HCT116 (cell line): ENCODE data around the gene ABCC1. TPM values are rescaled to one million over a fixed set of nuclear protein-coding genes. Genes with fewer than 3 reads are reported as not detected.

Experiments used
- ATAC-seq: fragments of 200-7000 bp; cut with Tn5 transposase; 2 replicates; pipeline ENCODE4 v1.9.1; 2020; ENCODE audit warnings: mild to moderate bottlenecking, moderate library complexity
- BruUV-seq: library from RNA; stranded (reverse); fragments of 400-500 nt; replicated peaks from 2 replicates; lab custom pipeline; 2021; lab: Mats Ljungman, UMichigan
- CTCF ChIA-PET: fragments of 300-600 bp; sonication (Branson Sonifier 250); formaldehyde crosslinking; loops from one replicate; lab custom pipeline; 2021; ENCODE audit warnings: antibody characterized with exemption; lab: Charles Lee
- POLR2A ChIA-PET: fragments of 300-600, 350-600 bp; sonication (Branson Sonifier 250); formaldehyde crosslinking; loops from one replicate; lab custom pipeline; 2021; ENCODE audit warnings: antibody characterized with exemption; lab: Charles Lee
- RAD21 ChIA-PET, 2 experiments: fragments of 300-600 bp; sonication (Branson Sonifier 250); formaldehyde crosslinking; loops; one replicate each; lab custom pipeline; 2023; ENCODE audit warnings: low total read pairs in 2 of 2; ENCODE audit not compliant: uncharacterized antibody in 2 of 2, unreplicated experiment in 2 of 2, low non-redundant PET in 1 of 2; lab: Charles Lee
- DNase-seq: peaks from one replicate; pipeline ENCODE4 v3.0.0-alpha.2; 2010; ENCODE audit warnings: low read depth, low spot score
- H2AFZ ChIP-seq: fragments of 200-600 bp; shearing (Covaris generic), sonication (generic); 2 replicates; pipeline ENCODE4 v1.6.1; 2017; ENCODE audit warnings: low read depth, mixed run types, mixed read lengths, antibody characterized with exemption, low read length; ENCODE audit not compliant: poor library complexity, severe bottlenecking
- H3K27ac ChIP-seq: 2 replicates; pipeline ENCODE4 v1.5.1; 2012; ENCODE audit warnings: low read depth, low read length
- H3K27me3 ChIP-seq: fragments of 200-600 bp; sonication (generic); 2 replicates; pipeline ENCODE4 v1.6.1; 2016; ENCODE audit warnings: mixed run types, low read length, mixed read lengths; ENCODE audit not compliant: insufficient read depth
- H3K36me3 ChIP-seq, 2 experiments: fragments of 200-500 bp in 1 of 2; fragments of 200-600 bp in 1 of 2; sonication (Bioruptor generic) in 1 of 2; sonication (generic) in 1 of 2; 2 replicates each; pipeline versions ENCODE4 v1.5.1 to v1.6.1; 2014 to 2016; ENCODE audit warnings: low read length in 2 of 2, inconsistent platforms in 1 of 2, mixed read lengths in 1 of 2, mixed run types in 1 of 2; ENCODE audit not compliant: insufficient read depth in 2 of 2, control insufficient read depth in 1 of 2
- H3K4me1 ChIP-seq, 2 experiments: fragments of 200-600 bp in 1 of 2; sonication (generic) in 1 of 2; 2 replicates each; pipeline versions ENCODE4 v1.5.1 to v1.6.1; 2012 to 2017; ENCODE audit warnings: low read length in 2 of 2, inconsistent platforms in 1 of 2, mild to moderate bottlenecking in 1 of 2, mixed read lengths in 1 of 2, mixed run types in 1 of 2, moderate library complexity in 1 of 2; ENCODE audit not compliant: insufficient read depth in 2 of 2, control insufficient read depth in 1 of 2
- H3K4me2 ChIP-seq: fragments of 200-600 bp; sonication (generic); 2 replicates; pipeline ENCODE4 v1.6.1; 2017; ENCODE audit warnings: mixed run types, low read length, mixed read lengths
- H3K4me3 ChIP-seq, 2 experiments: fragments of 200-600 bp in 1 of 2; sonication (generic) in 1 of 2; replicated peaks in 1 of 2; 2 replicates each; pipeline ENCODE4 v1.5.1; 2011 to 2016; ENCODE audit warnings: low read length in 2 of 2, control low read depth in 1 of 2, low read depth in 1 of 2, mild to moderate bottlenecking in 1 of 2, mixed read lengths in 1 of 2, mixed run types in 1 of 2
- H3K79me2 ChIP-seq: fragments of 200-600 bp; sonication (generic); 2 replicates; pipeline ENCODE4 v1.6.1; 2017; ENCODE audit warnings: mild to moderate bottlenecking, mixed run types, low read length, moderate library complexity, mixed read lengths; ENCODE audit not compliant: insufficient read depth
- H3K9ac ChIP-seq: fragments of 200-600 bp; sonication (generic); 2 replicates; pipeline ENCODE4 v1.6.1; 2016; ENCODE audit warnings: low read length, mixed read lengths
- H3K9me2 ChIP-seq: fragments of 200-600 bp; sonication (generic), shearing (Covaris generic); 2 replicates; pipeline ENCODE4 v1.6.1; 2017; ENCODE audit warnings: mixed run types, mild to moderate bottlenecking, moderate library complexity; ENCODE audit not compliant: insufficient read depth
- H3K9me3 ChIP-seq, 2 experiments: fragments of 200-500 bp in 1 of 2; fragments of 200-600 bp in 1 of 2; sonication (Bioruptor generic) in 1 of 2; sonication (generic) in 1 of 2; 2 replicates each; pipeline ENCODE4 v1.6.1; 2014 to 2017; ENCODE audit warnings: low read length in 2 of 2, mixed read lengths in 2 of 2, inconsistent platforms in 1 of 2, low read depth in 1 of 2, mild to moderate bottlenecking in 1 of 2, mixed run types in 1 of 2, moderate library complexity in 1 of 2; ENCODE audit not compliant: control insufficient read depth in 1 of 2, insufficient read depth in 1 of 2
- H4K20me1 ChIP-seq: fragments of 200-600 bp; sonication (generic), shearing (Covaris generic); 2 replicates; pipeline ENCODE4 v1.6.1; 2017; ENCODE audit warnings: mixed run types, mild to moderate bottlenecking, moderate library complexity; ENCODE audit not compliant: insufficient read depth
- CBX3 ChIP-seq: IDR thresholded peaks from 2 replicates; pipeline ENCODE4 v1.6.1; 2012; ENCODE audit warnings: low read depth
- ELF1 ChIP-seq: IDR thresholded peaks from 2 replicates; pipeline ENCODE4 v1.6.1; 2012; ENCODE audit warnings: low read depth, borderline replicate concordance
- EZH2 ChIP-seq: fragments of 200-600 bp; sonication (generic); IDR thresholded peaks from 2 replicates; pipeline ENCODE4 v1.6.1; 2017; ENCODE audit warnings: antibody characterized with exemption, mixed run types
- EZH2phosphoT487 ChIP-seq: fragments of 200-600 bp; IDR thresholded peaks from 2 replicates; pipeline ENCODE4 v1.6.1; 2018; ENCODE audit warnings: antibody characterized with exemption, borderline replicate concordance
- FOSL1 ChIP-seq: IDR thresholded peaks from 2 replicates; pipeline ENCODE4 v1.6.1; 2012; ENCODE audit warnings: low read depth
- JUND ChIP-seq: IDR thresholded peaks from 2 replicates; pipeline ENCODE4 v1.6.1; 2012
- RAD21 ChIP-seq: IDR thresholded peaks from 2 replicates; pipeline ENCODE4 v1.6.1; 2012; ENCODE audit warnings: low read depth, mild to moderate bottlenecking
- SIN3A ChIP-seq: IDR thresholded peaks from 2 replicates; pipeline ENCODE4 v1.6.1; 2012; ENCODE audit warnings: low read depth
- SP1 ChIP-seq: IDR thresholded peaks from 2 replicates; pipeline ENCODE4 v1.6.1; 2012; ENCODE audit warnings: low read depth
- YY1 ChIP-seq: IDR thresholded peaks from 2 replicates; pipeline ENCODE4 v1.6.1; 2011; ENCODE audit warnings: low read length, low read depth, moderate library complexity, mild to moderate bottlenecking; ENCODE audit not compliant: insufficient replicate concordance; ENCODE audit errors: extremely low read depth
- ZFX ChIP-seq: fragments of 450-650 bp; IDR thresholded peaks from 2 replicates; pipeline ENCODE4 v1.6.1; 2017
- intact Hi-C: fragments of 100-400 bp; cut with micrococcal nuclease; formaldehyde crosslinking; loops from 2 replicates; pipeline ENCODE4 v1.10.0; 2022
- total RNA-seq: library from RNA; stranded (reverse); gene quantifications from one replicate; pipeline ENCODE4 v1.2.1, GENCODE V29; 2021; ENCODE audit not compliant: unreplicated experiment
- TF ChIP-seq, protein P1 (sequence below): IDR thresholded peaks from 2 replicates; pipeline ENCODE4 v1.6.1; 2012; ENCODE audit warnings: low read depth
- TF ChIP-seq, protein P2 (sequence below): IDR thresholded peaks from 2 replicates; pipeline ENCODE4 v1.6.1; 2012
- TF ChIP-seq, protein P3 (sequence below): IDR thresholded peaks from 2 replicates; pipeline ENCODE4 v1.6.1; 2012
- TF ChIP-seq, protein P4 (sequence below): IDR thresholded peaks from 2 replicates; pipeline ENCODE4 v1.6.1; 2011; ENCODE audit warnings: mild to moderate bottlenecking, low read length, moderate library complexity; ENCODE audit not compliant: insufficient replicate concordance; ENCODE audit errors: extremely low read depth

Gene ABCC1
- total RNA-seq, 1 experiment from 2014 or later = 61.9 TPM

GRCh38 chr16:16107839-16108238, 158.4 kb downstream of the ABCC1 start (continued):
- TF ChIP-seq CBX3 (no peak), RAD21 (no peak), JUND (no peak), SP1 (no peak)
- TF ChIP-seq, protein P1, sequence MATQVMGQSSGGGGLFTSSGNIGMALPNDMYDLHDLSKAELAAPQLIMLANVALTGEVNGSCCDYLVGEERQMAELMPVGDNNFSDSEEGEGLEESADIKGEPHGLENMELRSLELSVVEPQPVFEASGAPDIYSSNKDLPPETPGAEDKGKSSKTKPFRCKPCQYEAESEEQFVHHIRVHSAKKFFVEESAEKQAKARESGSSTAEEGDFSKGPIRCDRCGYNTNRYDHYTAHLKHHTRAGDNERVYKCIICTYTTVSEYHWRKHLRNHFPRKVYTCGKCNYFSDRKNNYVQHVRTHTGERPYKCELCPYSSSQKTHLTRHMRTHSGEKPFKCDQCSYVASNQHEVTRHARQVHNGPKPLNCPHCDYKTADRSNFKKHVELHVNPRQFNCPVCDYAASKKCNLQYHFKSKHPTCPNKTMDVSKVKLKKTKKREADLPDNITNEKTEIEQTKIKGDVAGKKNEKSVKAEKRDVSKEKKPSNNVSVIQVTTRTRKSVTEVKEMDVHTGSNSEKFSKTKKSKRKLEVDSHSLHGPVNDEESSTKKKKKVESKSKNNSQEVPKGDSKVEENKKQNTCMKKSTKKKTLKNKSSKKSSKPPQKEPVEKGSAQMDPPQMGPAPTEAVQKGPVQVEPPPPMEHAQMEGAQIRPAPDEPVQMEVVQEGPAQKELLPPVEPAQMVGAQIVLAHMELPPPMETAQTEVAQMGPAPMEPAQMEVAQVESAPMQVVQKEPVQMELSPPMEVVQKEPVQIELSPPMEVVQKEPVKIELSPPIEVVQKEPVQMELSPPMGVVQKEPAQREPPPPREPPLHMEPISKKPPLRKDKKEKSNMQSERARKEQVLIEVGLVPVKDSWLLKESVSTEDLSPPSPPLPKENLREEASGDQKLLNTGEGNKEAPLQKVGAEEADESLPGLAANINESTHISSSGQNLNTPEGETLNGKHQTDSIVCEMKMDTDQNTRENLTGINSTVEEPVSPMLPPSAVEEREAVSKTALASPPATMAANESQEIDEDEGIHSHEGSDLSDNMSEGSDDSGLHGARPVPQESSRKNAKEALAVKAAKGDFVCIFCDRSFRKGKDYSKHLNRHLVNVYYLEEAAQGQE = no peak

- ChIA-PET POLR2A (no interaction called here), RAD21 (no interaction called here), CTCF (no interaction called here)
- DNase-seq = no peak
- H3K9me2 ChIP-seq = no peaks in the 10 kb centered on the region
- BruUV-seq = no TSS peak
- no peak overlapping the region for H3K9ac ChIP-seq
- no peaks in the 10 kb centered on the region for H3K27me3 ChIP-seq
- no peak for ATAC-seq
- no peaks in the 10 kb centered on the region for H4K20me1 ChIP-seq
- no peak overlapping the region for H3K4me2 ChIP-seq
- intact Hi-C loops = no loop called here
- H3K27ac ChIP-seq = no peak overlapping the region
- no peaks in the 10 kb centered on the region for H3K4me1 ChIP-seq
- H3K79me2 ChIP-seq = no peaks in the 10 kb centered on the region
- peaks cover 34 to 47% of the 10 kb centered on the region in 2 experiments; a peak in 3 of 4 replicates for H3K36me3 ChIP-seq
- no peaks in the 10 kb centered on the region for H3K9me3 ChIP-seq
- H2AFZ ChIP-seq = no peak overlapping the region
- H3K4me3 ChIP-seq = no peak overlapping the region
- no peak for TF ChIP-seq ZFX
- TF ChIP-seq YY1 = no peak
- no peak for TF ChIP-seq RAD21
- no peak for TF ChIP-seq FOSL1
- TF ChIP-seq, protein P2, sequence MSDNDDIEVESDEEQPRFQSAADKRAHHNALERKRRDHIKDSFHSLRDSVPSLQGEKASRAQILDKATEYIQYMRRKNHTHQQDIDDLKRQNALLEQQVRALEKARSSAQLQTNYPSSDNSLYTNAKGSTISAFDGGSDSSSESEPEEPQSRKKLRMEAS = no peak
- no peak for TF ChIP-seq ELF1
- TF ChIP-seq, protein P3, sequence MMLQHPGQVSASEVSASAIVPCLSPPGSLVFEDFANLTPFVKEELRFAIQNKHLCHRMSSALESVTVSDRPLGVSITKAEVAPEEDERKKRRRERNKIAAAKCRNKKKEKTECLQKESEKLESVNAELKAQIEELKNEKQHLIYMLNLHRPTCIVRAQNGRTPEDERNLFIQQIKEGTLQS = no peak
- TF ChIP-seq, protein P4, sequence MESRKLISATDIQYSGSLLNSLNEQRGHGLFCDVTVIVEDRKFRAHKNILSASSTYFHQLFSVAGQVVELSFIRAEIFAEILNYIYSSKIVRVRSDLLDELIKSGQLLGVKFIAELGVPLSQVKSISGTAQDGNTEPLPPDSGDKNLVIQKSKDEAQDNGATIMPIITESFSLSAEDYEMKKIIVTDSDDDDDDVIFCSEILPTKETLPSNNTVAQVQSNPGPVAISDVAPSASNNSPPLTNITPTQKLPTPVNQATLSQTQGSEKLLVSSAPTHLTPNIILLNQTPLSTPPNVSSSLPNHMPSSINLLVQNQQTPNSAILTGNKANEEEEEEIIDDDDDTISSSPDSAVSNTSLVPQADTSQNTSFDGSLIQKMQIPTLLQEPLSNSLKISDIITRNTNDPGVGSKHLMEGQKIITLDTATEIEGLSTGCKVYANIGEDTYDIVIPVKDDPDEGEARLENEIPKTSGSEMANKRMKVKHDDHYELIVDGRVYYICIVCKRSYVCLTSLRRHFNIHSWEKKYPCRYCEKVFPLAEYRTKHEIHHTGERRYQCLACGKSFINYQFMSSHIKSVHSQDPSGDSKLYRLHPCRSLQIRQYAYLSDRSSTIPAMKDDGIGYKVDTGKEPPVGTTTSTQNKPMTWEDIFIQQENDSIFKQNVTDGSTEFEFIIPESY = no peak
- TF ChIP-seq EZH2 = no peak
- TF ChIP-seq, protein P1 = no peak
- no peak for TF ChIP-seq JUND
- no peak for TF ChIP-seq SIN3A
- TF ChIP-seq EZH2phosphoT487 = no peak
Observed at GRCh38 chr16:16108759-16109158, 159.3 kb downstream of the ABCC1 start.
